Activated gamma-delta T cell (primary cell): ENCODE measurements around the gene TIMP2.
"Not testable (repeated sequence)": the region's sequence is repeated elsewhere in the genome, so short reads cannot be mapped to it uniquely, and the experiment has no call there.

Experiments used
- DNase-seq: peaks from one replicate; lab custom pipeline; 2025; lab: John Stamatoyannopoulos, UW

TIMP2 gene

GRCh38 chr17:78890096-78890495 lies 35.1 kb downstream of the TIMP2 start:
- DNase-seq = not testable (repeated sequence)

- DNase-seq = no peak
Measured at GRCh38 chr17:78889531-78889930, 35.7 kb downstream of the TIMP2 start.

GRCh38 chr17:78888941-78889518 lies 36.2 kb downstream of the TIMP2 start:
- no peak for DNase-seq

- DNase-seq = no peak
Measured at GRCh38 chr17:78886954-78887353, 38.2 kb downstream of the TIMP2 start.

GRCh38 chr17:78885956-78886355 lies 39.2 kb downstream of the TIMP2 start:
- DNase-seq = no peak

GRCh38 chr17:78884876-78885667 lies 40.1 kb downstream of the TIMP2 start:
- no peak for DNase-seq

- no peak for DNase-seq
Measured at GRCh38 chr17:78884148-78884825, 40.9 kb downstream of the TIMP2 start.

- DNase-seq = no peak
Measured at GRCh38 chr17:78883533-78884131, 41.6 kb downstream of the TIMP2 start.

- DNase-seq = no peak
Measured at GRCh38 chr17:78883089-78883532, 42.1 kb downstream of the TIMP2 start.

- no peak for DNase-seq
Measured at GRCh38 chr17:78882540-78883088, 42.6 kb downstream of the TIMP2 start.

GRCh38 chr17:78879635-78880186 lies 45.5 kb downstream of the TIMP2 start:
- DNase-seq = no peak

GRCh38 chr17:78878871-78879527 lies 46.2 kb downstream of the TIMP2 start:
- DNase-seq = no peak

- DNase-seq = no peak
Measured at GRCh38 chr17:78878261-78878660, 46.9 kb downstream of the TIMP2 start.

- not testable (repeated sequence) for DNase-seq
Measured at GRCh38 chr17:78876954-78877517, 48.2 kb downstream of the TIMP2 start.

GRCh38 chr17:78876094-78876597 lies 49.0 kb downstream of the TIMP2 start:
- DNase-seq = no peak

- DNase-seq = no peak
Measured at GRCh38 chr17:78875363-78876093, 49.7 kb downstream of the TIMP2 start.

- DNase-seq = no peak
Measured at GRCh38 chr17:78873519-78874340, 51.5 kb downstream of the TIMP2 start.

GRCh38 chr17:78872486-78872885 lies 52.7 kb downstream of the TIMP2 start:
- DNase-seq = no peak

- DNase-seq = no peak
Measured at GRCh38 chr17:78870621-78871020, 54.6 kb downstream of the TIMP2 start.
